HG03196 (cell line): ENCODE data around the gene CES4A.
"Not testable (repeated sequence)": the region's sequence is repeated elsewhere in the genome, so short reads cannot be mapped to it uniquely, and the experiment has no call there.

Experiments used
- ATAC-seq: cut with Tn5 transposase; IDR thresholded peaks from one replicate; pipeline ENCODE4 v1.9.1; 2021; ENCODE audit not compliant: unreplicated experiment

CES4A gene

GRCh38 chr16:66983033-66983432, 5.4 kb upstream of the CES4A start:
- ATAC-seq: no peak

- no peak for ATAC-seq
These were observed 3.5 kb upstream of the CES4A start for GRCh38 chr16:66984892-66985311.

- no peak for ATAC-seq
These were observed 1.8 kb upstream of the CES4A start for GRCh38 chr16:66986559-66986958.

GRCh38 chr16:66991545-66992077, 3.2 kb downstream of the CES4A start:
- ATAC-seq: no peak

- ATAC-seq: not testable (repeated sequence)
These were observed 5.2 kb downstream of the CES4A start for GRCh38 chr16:66993558-66993957.

GRCh38 chr16:66996324-66996982, 8.1 kb downstream of the CES4A start:
- ATAC-seq: no peak

- ATAC-seq: no peak
These were observed 8.6 kb downstream of the CES4A start for GRCh38 chr16:66996983-66997358.

GRCh38 chr16:67000384-67001351, 12.3 kb downstream of the CES4A start:
- no peak for ATAC-seq

GRCh38 chr16:67001726-67002125, 13.3 kb downstream of the CES4A start:
- no peak for ATAC-seq

GRCh38 chr16:67006930-67007658, 18.7 kb downstream of the CES4A start:
- no peak for ATAC-seq

GRCh38 chr16:67009158-67009557, 20.8 kb downstream of the CES4A start:
- ATAC-seq: no peak

GRCh38 chr16:67011274-67011673, 22.9 kb downstream of the CES4A start:
- no peak for ATAC-seq

GRCh38 chr16:67013233-67013822, 24.9 kb downstream of the CES4A start:
- no peak for ATAC-seq

- ATAC-seq: peak; percentile 36
These were observed 25.6 kb downstream of the CES4A start for GRCh38 chr16:67013823-67014633.

- ATAC-seq: no peak
These were observed 26.4 kb downstream of the CES4A start for GRCh38 chr16:67014634-67015312.

GRCh38 chr16:67015313-67015731, 26.9 kb downstream of the CES4A start:
- no peak for ATAC-seq

- no peak for ATAC-seq
These were observed 27.8 kb downstream of the CES4A start for GRCh38 chr16:67016143-67016542.

GRCh38 chr16:67016681-67017420, 28.5 kb downstream of the CES4A start:
- no peak for ATAC-seq

GRCh38 chr16:67017421-67017750, 29.0 kb downstream of the CES4A start:
- no peak for ATAC-seq
